Limb (tissue), 2 donors: ENCODE measurements around the gene SCAMP1.
A peak's percentile ranks its signal among the peaks of the same experiment; 100 is the strongest.
"Not testable (repeated sequence)": the region's sequence is repeated elsewhere in the genome, so short reads cannot be mapped to it uniquely, and the experiment has no call there.

Experiments
- DNase-seq, 2 donors: peaks; one replicate each; pipeline ENCODE4 v3.0.0-alpha.2; 2016; ENCODE audit errors: extremely low spot score in 2 of 2

SCAMP1 gene

DNA sequence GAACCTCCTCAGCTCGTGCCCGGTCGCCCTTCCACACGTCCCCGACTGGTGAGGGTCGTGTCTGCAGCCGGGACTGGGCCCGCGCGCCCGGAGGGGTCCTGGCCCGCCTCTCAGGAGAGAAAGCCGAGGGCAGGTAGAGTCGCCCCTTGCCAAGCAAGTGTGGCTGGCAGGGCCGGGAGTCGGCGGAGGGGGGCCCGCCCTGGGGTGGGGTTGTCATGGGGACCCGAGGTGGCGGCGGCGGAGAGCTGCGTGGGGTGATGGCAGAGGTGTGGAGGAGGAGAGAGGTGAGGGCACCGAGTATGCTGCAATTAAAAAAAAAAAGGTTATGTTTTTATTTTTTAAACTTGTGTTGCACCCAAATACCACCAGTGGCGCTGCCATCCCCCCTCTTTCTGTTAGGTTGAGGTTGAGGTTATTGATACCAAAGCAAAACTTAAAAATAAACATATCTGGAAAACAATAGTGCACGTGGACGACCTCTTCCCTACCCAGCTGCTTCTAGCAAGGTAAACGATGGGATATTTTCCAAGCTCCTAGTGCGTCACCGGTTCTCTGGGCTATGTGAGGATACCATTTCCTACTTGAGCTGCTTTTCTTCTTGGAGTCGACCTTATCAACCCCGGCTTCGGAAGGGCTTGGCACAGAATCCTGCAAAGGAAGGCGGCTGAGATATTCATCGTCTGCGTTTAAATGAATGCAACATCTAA, 660 bp downstream of the SCAMP1 start:
- DNase-seq, result peak; percentile 42 to 68

DNA sequence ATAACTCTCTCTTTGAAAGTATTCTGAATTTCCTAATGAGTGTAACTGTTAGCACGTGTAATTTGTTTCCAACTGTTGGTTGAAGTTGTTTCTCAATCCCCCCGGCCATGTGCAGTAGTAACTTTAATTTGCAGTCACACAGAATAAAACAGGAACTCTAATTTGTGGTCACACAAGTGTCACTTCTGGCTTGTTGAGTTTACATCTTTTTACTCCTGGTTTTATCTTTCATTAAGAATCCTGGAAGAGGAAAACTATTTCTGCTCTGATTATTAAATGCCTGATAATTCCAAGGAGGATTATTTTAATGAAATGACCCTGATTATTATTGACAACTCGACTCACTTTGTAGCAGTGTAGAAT, 1.2 kb downstream of the SCAMP1 start:
- no peak for DNase-seq

DNA sequence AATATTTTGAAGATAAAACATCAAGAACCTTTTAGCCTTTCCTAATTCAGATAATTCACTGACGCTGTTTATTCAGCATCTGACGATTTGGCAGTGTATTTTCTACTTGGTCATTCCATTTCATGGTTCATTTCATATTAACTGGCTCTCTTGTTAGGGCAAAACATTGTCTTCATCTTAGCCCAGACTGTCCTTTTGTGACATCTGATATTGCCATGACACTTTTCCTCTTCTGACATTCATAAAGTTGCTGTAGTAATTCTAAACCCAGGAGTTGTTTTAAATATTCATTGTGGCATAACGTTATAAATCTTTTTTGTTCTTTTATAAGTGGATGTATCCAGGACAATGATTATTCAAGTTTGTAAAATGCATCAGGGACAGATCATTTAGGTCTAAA, 1.8 kb downstream of the SCAMP1 start:
- no peak for DNase-seq

GRCh38 chr5:78364005-78364404, 3.6 kb downstream of the SCAMP1 start:
- DNase-seq, result no peak

- DNase-seq, result no peak
Observed at GRCh38 chr5:78367318-78367991, 7.0 kb downstream of the SCAMP1 start.

DNA sequence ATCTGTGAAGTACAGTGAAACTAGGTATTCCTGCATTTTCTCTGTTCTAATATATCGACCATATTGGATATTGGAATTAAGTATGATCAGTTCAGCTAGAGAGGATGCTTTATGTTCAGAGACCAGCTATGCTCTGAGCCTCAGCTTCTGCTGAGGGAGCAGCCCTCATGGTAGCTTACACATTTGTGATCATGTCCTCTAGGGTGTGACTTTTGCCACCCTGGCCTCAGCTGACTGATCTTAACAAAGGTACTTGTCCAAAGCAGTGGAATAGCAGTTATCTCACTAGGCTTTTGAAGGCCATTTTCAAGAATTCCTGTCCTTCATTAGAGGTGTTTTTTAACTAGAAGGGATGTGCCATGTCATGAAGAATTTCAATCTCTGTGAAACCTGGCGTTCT, 9.3 kb downstream of the SCAMP1 start:
- no peak for DNase-seq

GRCh38 chr5:78373231-78373630, 12.8 kb downstream of the SCAMP1 start:
- no peak for DNase-seq

DNA sequence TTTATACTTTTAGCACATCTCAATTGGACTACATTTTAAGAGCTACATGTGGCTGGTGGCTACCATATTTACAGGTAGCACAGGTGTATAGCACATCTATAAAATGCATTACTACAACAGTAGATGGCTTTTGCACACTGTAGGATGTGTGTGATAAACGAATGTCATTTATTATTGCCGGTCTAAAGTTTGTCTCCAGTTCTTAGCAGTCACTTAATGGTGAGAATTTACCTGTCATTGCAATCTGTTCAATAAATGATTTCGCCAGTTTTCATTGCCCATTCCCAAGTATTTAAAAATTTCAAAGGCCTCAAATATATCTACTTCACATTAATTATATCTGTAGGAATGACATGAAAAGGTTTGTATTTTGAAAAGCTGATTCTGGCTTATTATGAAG, 15.9 kb downstream of the SCAMP1 start:
- DNase-seq, result no peak

DNA sequence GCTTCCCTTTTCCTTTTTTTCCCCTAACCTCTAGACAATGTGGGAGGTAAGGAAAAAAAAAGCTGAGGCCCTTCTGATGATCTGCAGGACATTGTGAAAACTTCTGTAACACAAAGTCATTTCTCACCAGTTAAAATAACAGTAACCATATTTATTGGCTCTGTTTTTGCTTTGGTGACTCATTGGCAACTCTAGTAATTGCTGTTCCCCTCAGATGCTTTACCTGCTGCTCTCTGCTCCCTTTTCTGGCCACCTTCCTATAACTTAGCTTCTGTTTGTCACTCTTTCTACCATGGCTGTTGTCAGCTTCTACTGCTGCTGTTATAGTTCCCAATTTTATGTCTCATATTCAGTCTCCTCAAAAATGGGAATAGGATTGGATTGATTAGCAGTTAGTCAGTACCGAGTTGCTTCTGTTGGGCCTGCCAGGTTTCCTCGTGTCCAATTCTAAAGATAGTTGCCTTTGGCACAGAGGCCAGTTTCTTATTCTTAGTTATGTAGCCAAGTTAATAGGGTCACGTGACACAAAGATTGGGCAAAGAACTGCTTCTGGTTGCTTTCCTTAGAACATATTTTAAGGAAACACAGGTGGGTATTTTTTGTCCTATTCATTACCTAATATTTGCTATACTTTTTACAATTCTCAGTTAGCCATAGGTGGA, 16.8 kb downstream of the SCAMP1 start:
- DNase-seq, result no peak

DNA sequence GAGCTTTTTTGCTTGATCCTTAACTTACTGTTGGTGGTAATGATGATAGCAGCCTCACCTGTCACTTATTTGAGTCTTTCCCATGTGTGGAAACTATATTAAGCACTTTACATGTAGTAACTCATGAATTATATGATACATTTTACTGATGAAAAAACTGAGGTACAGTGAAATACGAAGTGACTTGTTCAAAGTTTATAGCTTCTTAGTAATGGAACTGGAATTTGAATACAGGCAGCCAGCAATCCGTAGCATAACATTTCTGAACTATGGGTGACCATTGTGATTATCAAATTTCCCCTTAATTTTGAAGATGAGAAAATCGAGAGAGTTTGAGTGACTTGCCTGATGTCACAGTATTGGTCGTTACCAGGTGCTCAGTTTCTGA, 17.3 kb downstream of the SCAMP1 start:
- no peak for DNase-seq

DNA sequence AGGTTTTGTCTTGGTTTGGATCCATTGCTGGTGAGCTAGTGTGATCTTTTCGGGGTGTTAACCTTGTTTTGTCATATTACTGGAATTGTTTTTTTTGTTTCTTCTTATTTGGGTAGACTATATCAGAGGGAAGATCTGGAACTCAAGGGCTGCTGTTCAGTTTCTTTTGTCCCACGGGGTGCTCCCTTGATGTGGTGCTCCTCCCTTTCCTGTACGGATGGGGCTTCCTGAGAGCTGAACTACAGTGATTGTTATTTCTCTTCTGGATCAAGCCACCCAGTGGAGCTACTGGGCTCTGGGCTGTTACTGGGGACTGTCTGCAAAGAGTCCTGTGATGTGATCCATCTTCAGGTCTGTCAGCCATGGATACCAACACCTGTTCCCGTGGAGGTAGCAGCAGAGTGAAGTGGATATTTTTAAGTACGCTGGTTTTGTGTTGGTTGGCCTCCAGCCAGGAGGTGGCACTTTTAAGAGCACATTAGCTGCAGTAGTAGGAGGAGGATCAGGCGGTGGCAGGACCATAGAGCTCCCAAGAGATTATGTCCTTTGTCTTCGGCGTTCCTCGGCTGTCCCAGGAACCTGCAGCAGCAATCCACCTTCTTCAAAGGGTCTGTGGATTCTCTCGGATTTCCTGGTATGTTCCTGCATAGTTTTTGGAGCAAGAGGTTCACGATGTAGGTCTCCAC, 27.2 kb downstream of the SCAMP1 start:
- no peak for DNase-seq

DNA sequence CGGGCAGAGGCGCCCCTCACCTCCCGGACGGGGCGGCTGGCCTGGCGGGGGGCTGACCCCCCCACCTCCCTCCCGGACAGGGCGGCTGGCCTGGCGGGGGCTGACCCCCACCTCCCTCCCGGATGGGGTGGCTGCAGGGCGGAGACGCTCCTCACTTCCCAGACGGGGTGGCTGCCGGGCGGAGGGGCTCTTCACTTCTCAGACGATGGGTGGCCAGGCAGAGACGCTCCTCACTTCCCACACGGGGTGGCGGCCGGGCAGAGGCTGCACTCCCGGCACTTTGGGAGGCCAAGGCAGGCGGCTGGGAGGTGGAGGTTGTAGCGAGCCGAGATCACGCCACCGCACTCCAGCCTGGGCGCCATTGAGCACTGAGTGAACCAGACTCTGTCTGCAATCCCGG, 30.9 kb downstream of the SCAMP1 start:
- not testable (repeated sequence) for DNase-seq

GRCh38 chr5:78397831-78398230, 37.4 kb downstream of the SCAMP1 start:
- no peak for DNase-seq

GRCh38 chr5:78399116-78399515, 38.7 kb downstream of the SCAMP1 start:
- DNase-seq, result no peak

GRCh38 chr5:78404682-78405293, 44.4 kb downstream of the SCAMP1 start:
- DNase-seq, result no peak

GRCh38 chr5:78405829-78406750, 45.7 kb downstream of the SCAMP1 start:
- no peak for DNase-seq

DNA sequence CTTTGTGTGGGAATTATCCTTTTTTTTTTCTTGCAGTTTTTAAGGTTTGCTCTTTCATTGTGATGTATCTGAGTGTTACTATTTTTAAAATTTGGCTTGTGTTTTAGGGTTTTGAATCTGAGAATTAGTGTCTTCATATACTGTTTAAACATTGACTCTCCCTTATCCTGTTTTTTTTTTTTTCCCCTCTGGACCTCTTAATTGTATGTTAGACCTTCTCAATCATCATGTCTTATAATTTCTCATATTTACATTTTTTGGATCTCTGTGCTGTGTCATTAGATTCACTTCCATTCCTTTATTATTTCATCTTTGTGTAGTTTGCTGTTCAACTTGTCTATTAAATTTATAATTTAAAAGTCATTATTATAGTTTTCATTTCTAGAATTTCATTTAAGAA, 47.0 kb downstream of the SCAMP1 start:
- DNase-seq, result no peak

- DNase-seq, result peak in 1 of 2 donors; percentile 21
Observed at GRCh38 chr5:78411586-78411985, 51.2 kb downstream of the SCAMP1 start.

GRCh38 chr5:78416677-78417425, 56.4 kb downstream of the SCAMP1 start:
- no peak for DNase-seq

- no peak for DNase-seq
Observed at GRCh38 chr5:78419396-78419795, 59.0 kb downstream of the SCAMP1 start.
